WTC11 (cell line): ENCODE results near the gene FBXO24. TPM values are rescaled to one million over a fixed set of nuclear protein-coding genes. Genes with fewer than 3 reads are reported as not detected.
"Not testable (repeated sequence)": the region's sequence is repeated elsewhere in the genome, so short reads cannot be mapped to it uniquely, and the experiment has no call there.

Experiments
- ATAC-seq: fragments of 200-7000 bp; cut with Tn5 transposase; 2 replicates; pipeline ENCODE4 v1.10.0; 2021; ENCODE audit warnings: mild to moderate bottlenecking, moderate library complexity
- CTCF ChIA-PET: fragments of 300-600 bp; sonication (Branson Sonifier 250); formaldehyde crosslinking; loops from one replicate; lab custom pipeline; 2021; ENCODE audit warnings: antibody characterized with exemption; lab: Charles Lee
- POLR2A ChIA-PET: fragments of 350-600 bp; sonication (Branson Sonifier 250); formaldehyde crosslinking; loops from one replicate; lab custom pipeline; 2021; ENCODE audit warnings: antibody characterized with exemption; lab: Charles Lee
- DNase-seq: peaks from one replicate; pipeline ENCODE4 v3.0.0; 2021; ENCODE audit warnings: low spot score
- H3K27ac Mint-ChIP-seq: 2 replicates; pipeline ENCODE4 v1.8.0; 2021; ENCODE audit warnings: mixed read lengths
- H3K27me3 Mint-ChIP-seq: 2 replicates; pipeline ENCODE4 v1.8.0; 2021; ENCODE audit warnings: low read depth, mild to moderate bottlenecking, moderate library complexity, mixed read lengths
- H3K36me3 Mint-ChIP-seq: 2 replicates; pipeline ENCODE4 v1.8.0; 2021; ENCODE audit warnings: mixed read lengths
- H3K4me1 Mint-ChIP-seq: 2 replicates; pipeline ENCODE4 v1.8.0; 2022; ENCODE audit warnings: mixed read lengths
- H3K4me3 Mint-ChIP-seq: 2 replicates; pipeline ENCODE4 v1.8.0; 2021; ENCODE audit warnings: mild to moderate bottlenecking, moderate library complexity, mixed read lengths
- H3K9me3 Mint-ChIP-seq: 2 replicates; pipeline ENCODE4 v1.8.0; 2021; ENCODE audit warnings: mixed read lengths
- CDX4 ChIP-seq: fragments of 250-450 bp; sonication (Bioruptor Pico); IDR thresholded peaks from 2 replicates; pipeline ENCODE4 v1.9.0; 2021; ENCODE audit warnings: moderate library complexity, mild to moderate bottlenecking, inconsistent platforms, borderline replicate concordance
- EMX1 ChIP-seq: fragments of 250-450 bp; sonication (Bioruptor Pico); IDR thresholded peaks from 2 replicates; pipeline ENCODE4 v1.8.0; 2021; ENCODE audit warnings: mild to moderate bottlenecking
- ETV6 ChIP-seq: sonication (generic); formaldehyde crosslinking; IDR thresholded peaks from 2 replicates; pipeline ENCODE4 v1.8.1; 2022; ENCODE audit warnings: mild to moderate bottlenecking, missing genetic modification reagents
- FOXP1 ChIP-seq: sonication (generic); formaldehyde crosslinking; IDR thresholded peaks from 2 replicates; pipeline ENCODE4 v1.8.0; 2022; ENCODE audit warnings: missing genetic modification reagents, mild to moderate bottlenecking, moderate library complexity, borderline replicate concordance
- JUN ChIP-seq: sonication (generic); formaldehyde crosslinking; IDR thresholded peaks from 2 replicates; pipeline ENCODE4 v1.8.0; 2023; ENCODE audit warnings: mild to moderate bottlenecking, missing genetic modification reagents
- KAT7 ChIP-seq: sonication (generic); formaldehyde crosslinking; IDR thresholded peaks from 2 replicates; pipeline ENCODE4 v1.8.1; 2023; ENCODE audit warnings: missing genetic modification reagents, mild to moderate bottlenecking, borderline replicate concordance
- NFE2L1 ChIP-seq: sonication (generic); formaldehyde crosslinking; IDR thresholded peaks from 2 replicates; pipeline ENCODE4 v1.8.1; 2023; ENCODE audit warnings: missing genetic modification reagents
- RELA ChIP-seq: sonication (generic); formaldehyde crosslinking; IDR thresholded peaks from 2 replicates; pipeline ENCODE4 v1.8.1; 2022; ENCODE audit warnings: missing genetic modification reagents, mild to moderate bottlenecking, borderline replicate concordance
- SMAD3 ChIP-seq: sonication (generic); formaldehyde crosslinking; IDR thresholded peaks from 2 replicates; pipeline ENCODE4 v1.8.0; 2022; ENCODE audit warnings: missing genetic modification reagents, mild to moderate bottlenecking, borderline replicate concordance
- SMAD4 ChIP-seq: sonication (generic); formaldehyde crosslinking; IDR thresholded peaks from 2 replicates; pipeline ENCODE4 v1.8.0; 2022; ENCODE audit warnings: mild to moderate bottlenecking, missing genetic modification reagents
- TEAD4 ChIP-seq: sonication (generic); formaldehyde crosslinking; IDR thresholded peaks from 2 replicates; pipeline ENCODE4 v1.8.0; 2022; ENCODE audit warnings: mild to moderate bottlenecking, missing genetic modification reagents
- USF1 ChIP-seq: sonication (generic); formaldehyde crosslinking; IDR thresholded peaks from 2 replicates; pipeline ENCODE4 v1.8.0; 2022; ENCODE audit warnings: mild to moderate bottlenecking, missing genetic modification reagents
- ZNF121 ChIP-seq: sonication (generic); formaldehyde crosslinking; IDR thresholded peaks from 2 replicates; pipeline ENCODE4 v1.8.0; 2023; ENCODE audit warnings: missing genetic modification reagents
- ZNF138 ChIP-seq: sonication (generic); formaldehyde crosslinking; conservative IDR thresholded peaks from 2 replicates; pipeline ENCODE4 v1.8.1; 2022; ENCODE audit warnings: mild to moderate bottlenecking, moderate library complexity, missing genetic modification reagents
- total RNA-seq: library from RNA; stranded (reverse); gene quantifications from 3 replicates; pipeline ENCODE4 v1.2.3, GENCODE V29; 2021
- TF ChIP-seq, protein P1 (sequence below): sonication (generic); formaldehyde crosslinking; IDR thresholded peaks from 2 replicates; pipeline ENCODE4 v1.8.1; 2023; ENCODE audit warnings: mild to moderate bottlenecking, missing genetic modification reagents
- TF ChIP-seq, protein P2 (sequence below): fragments of 250-450 bp; sonication (Bioruptor Pico); IDR thresholded peaks from 2 replicates; pipeline ENCODE4 v1.8.0; 2021; ENCODE audit warnings: mild to moderate bottlenecking
- TF ChIP-seq, protein P3 (sequence below): sonication (generic); formaldehyde crosslinking; IDR thresholded peaks from 2 replicates; pipeline ENCODE4 v1.8.1; 2022; ENCODE audit warnings: low read depth, missing genetic modification reagents, borderline replicate concordance
- TF ChIP-seq, protein P4 (sequence below): sonication (generic); formaldehyde crosslinking; IDR thresholded peaks from 2 replicates; pipeline ENCODE4 v1.8.1; 2022; ENCODE audit warnings: mild to moderate bottlenecking, moderate library complexity, missing genetic modification reagents

Gene FBXO24
- total RNA-seq, 1 experiment from 2014 or later: 0.70 TPM

DNA sequence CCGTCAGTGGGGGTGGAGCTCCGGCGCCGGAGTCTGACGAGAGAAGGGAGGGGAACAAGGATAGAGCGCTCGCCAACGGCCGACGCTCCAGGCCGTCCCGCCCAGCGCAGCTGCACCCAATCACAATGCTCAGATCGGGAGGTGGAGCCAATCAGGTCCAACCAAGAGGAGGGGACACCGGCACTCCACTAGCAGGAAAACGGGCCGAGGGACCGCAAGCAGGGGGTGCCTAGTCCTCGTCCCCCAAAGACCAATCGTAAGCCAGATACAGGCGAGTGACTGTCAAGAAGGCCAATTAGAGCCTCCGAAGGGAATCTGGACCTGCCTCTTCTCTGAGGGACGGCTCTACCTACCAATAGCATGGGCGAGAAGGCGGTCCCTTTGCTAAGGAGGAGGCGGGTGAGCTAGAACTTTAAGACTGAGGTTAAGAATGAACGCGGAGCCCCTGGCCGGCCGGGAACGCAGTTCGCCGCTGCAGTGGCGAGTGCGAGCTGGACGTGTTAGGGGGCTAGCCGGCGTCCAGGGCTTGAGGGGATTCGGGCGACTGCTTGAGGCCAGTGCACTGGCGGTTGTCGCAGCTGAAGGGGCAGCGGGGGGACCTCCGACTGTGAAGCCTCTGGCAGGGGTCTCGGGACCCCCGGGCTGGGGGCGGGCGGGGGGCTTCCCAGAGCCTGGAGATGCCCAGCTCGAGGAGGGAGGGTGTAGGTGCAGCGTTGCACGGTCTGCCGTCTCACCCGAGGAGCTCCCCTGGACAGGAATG, at the start of gene FBXO24 (continued):
- TF ChIP-seq, protein P1, sequence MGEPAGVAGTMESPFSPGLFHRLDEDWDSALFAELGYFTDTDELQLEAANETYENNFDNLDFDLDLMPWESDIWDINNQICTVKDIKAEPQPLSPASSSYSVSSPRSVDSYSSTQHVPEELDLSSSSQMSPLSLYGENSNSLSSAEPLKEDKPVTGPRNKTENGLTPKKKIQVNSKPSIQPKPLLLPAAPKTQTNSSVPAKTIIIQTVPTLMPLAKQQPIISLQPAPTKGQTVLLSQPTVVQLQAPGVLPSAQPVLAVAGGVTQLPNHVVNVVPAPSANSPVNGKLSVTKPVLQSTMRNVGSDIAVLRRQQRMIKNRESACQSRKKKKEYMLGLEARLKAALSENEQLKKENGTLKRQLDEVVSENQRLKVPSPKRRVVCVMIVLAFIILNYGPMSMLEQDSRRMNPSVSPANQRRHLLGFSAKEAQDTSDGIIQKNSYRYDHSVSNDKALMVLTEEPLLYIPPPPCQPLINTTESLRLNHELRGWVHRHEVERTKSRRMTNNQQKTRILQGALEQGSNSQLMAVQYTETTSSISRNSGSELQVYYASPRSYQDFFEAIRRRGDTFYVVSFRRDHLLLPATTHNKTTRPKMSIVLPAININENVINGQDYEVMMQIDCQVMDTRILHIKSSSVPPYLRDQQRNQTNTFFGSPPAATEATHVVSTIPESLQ: no peak
- TF ChIP-seq, protein P2, sequence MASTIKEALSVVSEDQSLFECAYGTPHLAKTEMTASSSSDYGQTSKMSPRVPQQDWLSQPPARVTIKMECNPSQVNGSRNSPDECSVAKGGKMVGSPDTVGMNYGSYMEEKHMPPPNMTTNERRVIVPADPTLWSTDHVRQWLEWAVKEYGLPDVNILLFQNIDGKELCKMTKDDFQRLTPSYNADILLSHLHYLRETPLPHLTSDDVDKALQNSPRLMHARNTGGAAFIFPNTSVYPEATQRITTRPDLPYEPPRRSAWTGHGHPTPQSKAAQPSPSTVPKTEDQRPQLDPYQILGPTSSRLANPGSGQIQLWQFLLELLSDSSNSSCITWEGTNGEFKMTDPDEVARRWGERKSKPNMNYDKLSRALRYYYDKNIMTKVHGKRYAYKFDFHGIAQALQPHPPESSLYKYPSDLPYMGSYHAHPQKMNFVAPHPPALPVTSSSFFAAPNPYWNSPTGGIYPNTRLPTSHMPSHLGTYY (CRISPR knock-in tag): no peak
- TF ChIP-seq EMX1 (CRISPR knock-in tag) (no peak), JUN (CRISPR knock-in tag) (no peak), NFE2L1 (CRISPR knock-in tag) (no peak), KAT7 (CRISPR knock-in tag) (no peak), SMAD4 (CRISPR knock-in tag) (no peak), TEAD4 (CRISPR knock-in tag) (no peak), ZNF121 (CRISPR knock-in tag) (no peak), ZNF138 (CRISPR knock-in tag) (no peak), ETV6 (CRISPR knock-in tag) (no peak), FOXP1 (CRISPR knock-in tag) (peak; percentile 53; the same call in 1 of the 2 replicates), CDX4 (CRISPR knock-in tag) (no peak), RELA (CRISPR knock-in tag) (no peak), USF1 (no peak), SMAD3 (CRISPR knock-in tag) (no peak)
- TF ChIP-seq, protein P3, sequence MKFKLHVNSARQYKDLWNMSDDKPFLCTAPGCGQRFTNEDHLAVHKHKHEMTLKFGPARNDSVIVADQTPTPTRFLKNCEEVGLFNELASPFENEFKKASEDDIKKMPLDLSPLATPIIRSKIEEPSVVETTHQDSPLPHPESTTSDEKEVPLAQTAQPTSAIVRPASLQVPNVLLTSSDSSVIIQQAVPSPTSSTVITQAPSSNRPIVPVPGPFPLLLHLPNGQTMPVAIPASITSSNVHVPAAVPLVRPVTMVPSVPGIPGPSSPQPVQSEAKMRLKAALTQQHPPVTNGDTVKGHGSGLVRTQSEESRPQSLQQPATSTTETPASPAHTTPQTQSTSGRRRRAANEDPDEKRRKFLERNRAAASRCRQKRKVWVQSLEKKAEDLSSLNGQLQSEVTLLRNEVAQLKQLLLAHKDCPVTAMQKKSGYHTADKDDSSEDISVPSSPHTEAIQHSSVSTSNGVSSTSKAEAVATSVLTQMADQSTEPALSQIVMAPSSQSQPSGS (CRISPR knock-in tag): no peak
- TF ChIP-seq, protein P4, sequence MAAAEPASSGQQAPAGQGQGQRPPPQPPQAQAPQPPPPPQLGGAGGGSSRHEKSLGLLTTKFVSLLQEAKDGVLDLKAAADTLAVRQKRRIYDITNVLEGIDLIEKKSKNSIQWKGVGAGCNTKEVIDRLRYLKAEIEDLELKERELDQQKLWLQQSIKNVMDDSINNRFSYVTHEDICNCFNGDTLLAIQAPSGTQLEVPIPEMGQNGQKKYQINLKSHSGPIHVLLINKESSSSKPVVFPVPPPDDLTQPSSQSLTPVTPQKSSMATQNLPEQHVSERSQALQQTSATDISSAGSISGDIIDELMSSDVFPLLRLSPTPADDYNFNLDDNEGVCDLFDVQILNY (CRISPR knock-in tag): no peak

GRCh38 chr7:100536695-100537094, 49.4 kb upstream of the FBXO24 start:
- POLR2A ChIA-PET, ATAC-seq, H3K4me3 Mint-ChIP-seq, H3K27ac Mint-ChIP-seq, H3K9me3 Mint-ChIP-seq, DNase-seq, H3K36me3 Mint-ChIP-seq: not testable (repeated sequence)
- CTCF ChIA-PET: interaction anchor here (0.8 to 0.9 kb wide), 2 partner anchors 34 to 253 kb away, joined by 3 to 5 read pairs; no protein-coding TSS in a partner anchor
- TF ChIP-seq ZNF121 (CRISPR knock-in tag): 0 out of 2 replicates have a peak, but pooled peaks have one; percentile 2
- peaks cover 27% of the 10 kb centered on the region for H3K27me3 Mint-ChIP-seq
- H3K4me1 Mint-ChIP-seq: peaks cover 23% of the 10 kb centered on the region
